Measurements from ENCODE around the gene INTS3. TPM values are rescaled to one million over a fixed set of nuclear protein-coding genes. Genes with fewer than 3 reads are reported as not detected.

INTS3 gene
- total RNA-seq, 1 donor from 2014 or later: 34.3 TPM

- H3K27me3 ChIP-seq (ENCODE audit: low read depth): no peaks in the 10 kb centered on the region
- peaks cover 15% of the 10 kb centered on the region for H3K36me3 ChIP-seq
- no peaks in the 10 kb centered on the region for H3K9me3 ChIP-seq (replicated peaks)
- peak overlapping the region; percentile 84 for H3K27ac ChIP-seq (replicated peaks)
- no peak for TF ChIP-seq CTCF (IDR thresholded peaks at IDR 0.05; ENCODE audit: borderline replicate concordance)
- intact Hi-C loops (cut with micrococcal nuclease): no loop called here
- H3K4me3 ChIP-seq: no peak overlapping the region
- peaks cover 42% of the 10 kb centered on the region for H3K4me1 ChIP-seq
- no peak for DNase-seq
Observed at GRCh38 chr1:153804112-153804511, 76.3 kb downstream of the INTS3 start.

GRCh38 chr1:153805042-153805745 lies 77.3 kb downstream of the INTS3 start:
- peak overlapping the region; percentile 84 for H3K27ac ChIP-seq (replicated peaks)
- H3K36me3 ChIP-seq: peaks cover 26% of the 10 kb centered on the region
- H3K4me3 ChIP-seq: no peak overlapping the region
- intact Hi-C loops (cut with micrococcal nuclease): no loop called here
- no peaks in the 10 kb centered on the region for H3K27me3 ChIP-seq (ENCODE audit: low read depth)
- no peak for DNase-seq
- peaks cover 42% of the 10 kb centered on the region for H3K4me1 ChIP-seq
- no peaks in the 10 kb centered on the region for H3K9me3 ChIP-seq (replicated peaks)
- no peak for TF ChIP-seq CTCF (IDR thresholded peaks at IDR 0.05; ENCODE audit: borderline replicate concordance)

- Histone ChIP-seq H3K27ac (replicated peaks) (peak overlapping the region; percentile 84), H3K27me3 (ENCODE audit: low read depth) (no peaks in the 10 kb centered on the region), H3K4me3 (no peak overlapping the region), H3K9me3 (replicated peaks) (no peaks in the 10 kb centered on the region), H3K4me1 (peaks cover 42% of the 10 kb centered on the region), H3K36me3 (peaks cover 35% of the 10 kb centered on the region)
- no peak for TF ChIP-seq CTCF (IDR thresholded peaks at IDR 0.05; ENCODE audit: borderline replicate concordance)
- DNase-seq: no peak
- intact Hi-C loops (cut with micrococcal nuclease): no loop called here
Observed at GRCh38 chr1:153805886-153806719, 78.3 kb downstream of the INTS3 start.

- Histone ChIP-seq H3K27ac (replicated peaks) (peak overlapping the region; percentile 49), H3K9me3 (replicated peaks) (no peaks in the 10 kb centered on the region), H3K4me3 (no peak overlapping the region), H3K27me3 (ENCODE audit: low read depth) (no peaks in the 10 kb centered on the region), H3K4me1 (peaks cover 36% of the 10 kb centered on the region), H3K36me3 (peaks cover 75% of the 10 kb centered on the region)
- no peak for DNase-seq
- no peak for TF ChIP-seq CTCF (IDR thresholded peaks at IDR 0.05; ENCODE audit: borderline replicate concordance)
- intact Hi-C loops (cut with micrococcal nuclease): no loop called here
Observed at GRCh38 chr1:153816283-153816889, 88.5 kb downstream of the INTS3 start.

- no peak overlapping the region for H3K27ac ChIP-seq (replicated peaks)
- H3K9me3 ChIP-seq (replicated peaks): no peaks in the 10 kb centered on the region
- H3K36me3 ChIP-seq: peaks cover 60% of the 10 kb centered on the region
- H3K27me3 ChIP-seq (ENCODE audit: low read depth): no peaks in the 10 kb centered on the region
- no peak for DNase-seq
- TF ChIP-seq CTCF (IDR thresholded peaks at IDR 0.05; ENCODE audit: borderline replicate concordance): no peak
- intact Hi-C loops (cut with micrococcal nuclease): no loop called here
- no peak overlapping the region for H3K4me3 ChIP-seq
- H3K4me1 ChIP-seq: peaks cover 31% of the 10 kb centered on the region
Observed at GRCh38 chr1:153818876-153819275, 91.0 kb downstream of the INTS3 start.

Small RNAs within 50 kb of the gene (microRNA-seq; reads per million reads assigned to microRNA genes)
- gene MIR8083: not detected

Other genes starting within 250 kb of the INTS3 start
- 336 TPM for gene S100A6, start 192.1 kb upstream of the INTS3 start, total RNA-seq
- not detected for gene S100A5, start 187.1 kb upstream of the INTS3 start, total RNA-seq
- 137 TPM for gene S100A4, start 182.2 kb upstream of the INTS3 start, total RNA-seq
- 0.36 TPM for gene S100A3, start 178.8 kb upstream of the INTS3 start, total RNA-seq
- 2.7 TPM for gene S100A2, start 162.2 kb upstream of the INTS3 start, total RNA-seq
- gene S100A16, start 114.9 kb upstream of the INTS3 start, total RNA-seq: 38.8 TPM
- gene S100A14, start 111.7 kb upstream of the INTS3 start, total RNA-seq: 6.5 TPM
- gene S100A13, start 100.5 kb upstream of the INTS3 start, total RNA-seq: 131 TPM
- gene S100A1, start 99.6 kb upstream of the INTS3 start, total RNA-seq: 2,012 TPM
- gene CHTOP, start 94.0 kb upstream of the INTS3 start, total RNA-seq: 75.5 TPM
- gene SNAPIN, start 69.3 kb upstream of the INTS3 start, total RNA-seq: 67.0 TPM
- 61.6 TPM for gene ILF2, start 57.1 kb upstream of the INTS3 start, total RNA-seq
- gene NPR1, start 49.4 kb upstream of the INTS3 start, total RNA-seq: 10.4 TPM
- gene SLC27A3, start 47.4 kb downstream of the INTS3 start, total RNA-seq: 10.5 TPM
- gene GATAD2B, start 194.9 kb downstream of the INTS3 start, total RNA-seq: 35.4 TPM
- 44.6 TPM for gene DENND4B, start 218.7 kb downstream of the INTS3 start, total RNA-seq
- 19.7 TPM for gene CRTC2, start 230.6 kb downstream of the INTS3 start, total RNA-seq
- gene SLC39A1, start 235.5 kb downstream of the INTS3 start, total RNA-seq: 39.8 TPM
- 4.8 TPM for gene CREB3L4, start 239.9 kb downstream of the INTS3 start, total RNA-seq
- gene JTB, start 249.6 kb downstream of the INTS3 start, total RNA-seq: 75.8 TPM